Measurements from ENCODE around the gene FBXO36.

DNA sequence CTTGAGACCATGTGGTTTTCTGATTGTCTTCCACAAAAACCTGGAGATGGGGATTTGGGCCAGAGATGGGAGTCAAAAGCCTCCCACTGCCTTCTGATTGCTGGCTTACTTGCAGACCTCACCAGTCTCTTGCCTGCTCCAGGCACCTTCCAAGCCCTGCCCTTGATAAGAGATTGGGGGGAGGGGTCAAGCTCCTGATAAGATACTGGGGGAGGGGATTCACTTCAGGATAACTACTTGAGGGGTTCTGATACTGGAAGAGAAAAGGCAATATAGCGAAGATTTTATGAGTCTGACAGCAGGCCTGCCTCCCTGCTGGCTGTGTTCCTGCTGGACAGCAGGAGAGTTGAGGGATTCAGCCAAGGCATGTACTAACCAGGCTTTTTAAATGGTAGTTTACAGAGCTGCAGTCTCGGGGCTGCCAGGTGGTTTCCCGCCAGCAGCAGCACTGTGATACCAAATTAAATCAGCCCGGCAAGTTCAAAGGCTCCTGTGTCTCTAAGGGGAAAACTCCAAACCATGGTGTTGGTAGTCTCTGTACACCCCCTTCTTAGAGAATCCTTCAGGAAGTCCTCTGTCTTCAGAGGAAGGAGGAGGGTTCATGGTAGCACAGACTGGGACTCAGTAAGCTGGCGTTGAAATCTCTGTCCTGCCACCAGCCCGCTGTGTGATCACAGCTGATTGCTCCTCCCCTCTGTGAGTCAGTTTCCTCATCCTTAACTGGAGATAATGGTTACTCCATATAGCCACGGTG, 58.3 kb downstream of the FBXO36 start:
- TF ChIP-seq POLR2AphosphoS5 (IDR thresholded peaks at IDR 0.05; ENCODE audit: low read depth, low read length) (no peak), SIN3A (IDR thresholded peaks at IDR 0.05; ENCODE audit: borderline replicate concordance, insufficient read depth, low read length) (no peak), TAF1 (IDR thresholded peaks at IDR 0.05; ENCODE audit: borderline replicate concordance, insufficient read depth, low read length) (no peak), FOXP2 (optimal IDR thresholded peaks at IDR 0.05; ENCODE audit: borderline replicate concordance, extremely low read depth, extremely low read length, insufficient read depth) (no peak)
- TF ChIP-seq, protein P1, sequence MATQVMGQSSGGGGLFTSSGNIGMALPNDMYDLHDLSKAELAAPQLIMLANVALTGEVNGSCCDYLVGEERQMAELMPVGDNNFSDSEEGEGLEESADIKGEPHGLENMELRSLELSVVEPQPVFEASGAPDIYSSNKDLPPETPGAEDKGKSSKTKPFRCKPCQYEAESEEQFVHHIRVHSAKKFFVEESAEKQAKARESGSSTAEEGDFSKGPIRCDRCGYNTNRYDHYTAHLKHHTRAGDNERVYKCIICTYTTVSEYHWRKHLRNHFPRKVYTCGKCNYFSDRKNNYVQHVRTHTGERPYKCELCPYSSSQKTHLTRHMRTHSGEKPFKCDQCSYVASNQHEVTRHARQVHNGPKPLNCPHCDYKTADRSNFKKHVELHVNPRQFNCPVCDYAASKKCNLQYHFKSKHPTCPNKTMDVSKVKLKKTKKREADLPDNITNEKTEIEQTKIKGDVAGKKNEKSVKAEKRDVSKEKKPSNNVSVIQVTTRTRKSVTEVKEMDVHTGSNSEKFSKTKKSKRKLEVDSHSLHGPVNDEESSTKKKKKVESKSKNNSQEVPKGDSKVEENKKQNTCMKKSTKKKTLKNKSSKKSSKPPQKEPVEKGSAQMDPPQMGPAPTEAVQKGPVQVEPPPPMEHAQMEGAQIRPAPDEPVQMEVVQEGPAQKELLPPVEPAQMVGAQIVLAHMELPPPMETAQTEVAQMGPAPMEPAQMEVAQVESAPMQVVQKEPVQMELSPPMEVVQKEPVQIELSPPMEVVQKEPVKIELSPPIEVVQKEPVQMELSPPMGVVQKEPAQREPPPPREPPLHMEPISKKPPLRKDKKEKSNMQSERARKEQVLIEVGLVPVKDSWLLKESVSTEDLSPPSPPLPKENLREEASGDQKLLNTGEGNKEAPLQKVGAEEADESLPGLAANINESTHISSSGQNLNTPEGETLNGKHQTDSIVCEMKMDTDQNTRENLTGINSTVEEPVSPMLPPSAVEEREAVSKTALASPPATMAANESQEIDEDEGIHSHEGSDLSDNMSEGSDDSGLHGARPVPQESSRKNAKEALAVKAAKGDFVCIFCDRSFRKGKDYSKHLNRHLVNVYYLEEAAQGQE (IDR thresholded peaks at IDR 0.05; ENCODE audit: insufficient read depth in 1 of 2, low read depth in 2 of 2, low read length in 2 of 2): peak in 1 of 2 experiments; percentile 74; a peak in 2 of 4 replicates

Data from PFSK-1 (cell line).